ENCODE data around the gene GOLT1B. TPM values are rescaled to one million over a fixed set of nuclear protein-coding genes. Genes with fewer than 3 reads are reported as not detected.

GOLT1B gene
- total RNA-seq, 2 experiments from 2014 or later = 12.7 to 30.7 TPM

DNA sequence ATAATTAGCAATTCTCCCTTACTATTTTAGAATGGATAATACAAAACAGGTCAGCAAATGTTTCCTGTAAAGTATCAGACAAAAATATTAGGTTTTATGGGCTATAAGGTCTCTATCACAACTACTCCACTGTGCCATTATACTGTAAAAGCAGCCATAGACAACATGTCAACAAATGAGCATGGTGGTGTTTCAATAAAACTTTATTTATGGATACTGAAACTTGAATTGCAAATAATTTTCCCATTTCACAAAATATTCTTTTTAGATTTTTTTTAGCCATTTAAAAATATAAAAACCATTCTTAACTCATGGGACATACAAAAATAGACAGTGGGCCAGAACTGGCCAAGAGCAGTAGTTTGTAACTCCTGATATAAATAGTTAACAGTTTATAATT lies 15.6 kb upstream of the GOLT1B start:
- Histone ChIP-seq H4K20me1 (ENCODE audit: insufficient read depth, low read length) (no peaks in the 10 kb centered on the region), H3K27ac (ENCODE audit: low read depth, low read length, poor library complexity, severe bottlenecking) (no peak overlapping the region), H3K79me2 (ENCODE audit: insufficient read depth, low read depth, low read length) (no peaks in the 10 kb centered on the region), H3K36me3 (ENCODE audit: insufficient read depth, low read length) (peaks cover 84% of the 10 kb centered on the region), H3K9me3 (ENCODE audit: low read length) (no peaks in the 10 kb centered on the region), H3K4me3 (ENCODE audit: low read depth, low read length, poor library complexity, severe bottlenecking) (no peak overlapping the region), H2AFZ (ENCODE audit: low read length) (no peak overlapping the region), H3K9me2 (ENCODE audit: insufficient read depth, low read length) (no peaks in the 10 kb centered on the region), H3K4me1 (ENCODE audit: insufficient read depth, low read length, poor library complexity, severe bottlenecking) (no peaks in the 10 kb centered on the region), H3K4me2 (ENCODE audit: low read length) (no peak overlapping the region)
- BruUV-seq (replicated peaks) = no TSS peak
- intact Hi-C loops (cut with micrococcal nuclease; ENCODE audit: unreplicated experiment) = no loop called here
- ChIA-PET CTCF (ENCODE audit: unreplicated experiment) (no interaction called here), POLR2A (interaction anchor here (0.7 to 1.4 kb wide), 2 partner anchors 15 to 16 kb away, joined by 4 to 5 read pairs; partner anchors contain the start of genes GOLT1B and RECQL)
- DNase-seq (ENCODE audit: low spot score) = no peak
- no peak for TF ChIP-seq EZH2phosphoT487 (IDR thresholded peaks at IDR 0.05; ENCODE audit: borderline replicate concordance, low read depth, low read length)
- TF ChIP-seq, protein P1, sequence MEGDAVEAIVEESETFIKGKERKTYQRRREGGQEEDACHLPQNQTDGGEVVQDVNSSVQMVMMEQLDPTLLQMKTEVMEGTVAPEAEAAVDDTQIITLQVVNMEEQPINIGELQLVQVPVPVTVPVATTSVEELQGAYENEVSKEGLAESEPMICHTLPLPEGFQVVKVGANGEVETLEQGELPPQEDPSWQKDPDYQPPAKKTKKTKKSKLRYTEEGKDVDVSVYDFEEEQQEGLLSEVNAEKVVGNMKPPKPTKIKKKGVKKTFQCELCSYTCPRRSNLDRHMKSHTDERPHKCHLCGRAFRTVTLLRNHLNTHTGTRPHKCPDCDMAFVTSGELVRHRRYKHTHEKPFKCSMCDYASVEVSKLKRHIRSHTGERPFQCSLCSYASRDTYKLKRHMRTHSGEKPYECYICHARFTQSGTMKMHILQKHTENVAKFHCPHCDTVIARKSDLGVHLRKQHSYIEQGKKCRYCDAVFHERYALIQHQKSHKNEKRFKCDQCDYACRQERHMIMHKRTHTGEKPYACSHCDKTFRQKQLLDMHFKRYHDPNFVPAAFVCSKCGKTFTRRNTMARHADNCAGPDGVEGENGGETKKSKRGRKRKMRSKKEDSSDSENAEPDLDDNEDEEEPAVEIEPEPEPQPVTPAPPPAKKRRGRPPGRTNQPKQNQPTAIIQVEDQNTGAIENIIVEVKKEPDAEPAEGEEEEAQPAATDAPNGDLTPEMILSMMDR (conservative IDR thresholded peaks at IDR 0.05; ENCODE audit: low read length) = no peak

DNA sequence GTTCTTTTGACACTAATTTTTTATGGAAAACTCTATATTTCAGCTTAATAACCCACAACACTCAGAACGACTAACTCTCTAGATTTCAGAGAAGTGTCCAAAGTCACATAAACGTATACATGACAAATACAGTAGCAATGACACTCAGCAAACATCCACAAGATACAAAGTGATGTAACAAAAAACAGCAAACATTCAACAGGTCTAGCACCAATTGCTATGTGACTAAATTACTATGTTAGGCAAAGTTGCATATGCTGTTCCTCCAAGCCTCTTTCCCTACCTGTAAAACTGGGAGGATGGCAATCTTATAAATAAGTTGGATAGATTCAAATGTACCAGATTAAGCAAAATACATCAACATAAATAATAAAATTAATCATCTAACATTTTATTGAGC lies 1.8 kb upstream of the GOLT1B start:
- no TSS peak for BruUV-seq (replicated peaks)
- H4K20me1 ChIP-seq (ENCODE audit: insufficient read depth, low read length) = peaks cover 16% of the 10 kb centered on the region; the same call in 1 of the 2 replicates
- DNase-seq (ENCODE audit: low spot score) = no peak
- no peaks in the 10 kb centered on the region for H3K9me2 ChIP-seq (ENCODE audit: insufficient read depth, low read length)
- H3K4me1 ChIP-seq (ENCODE audit: insufficient read depth, low read length, poor library complexity, severe bottlenecking) = peaks cover 31% of the 10 kb centered on the region
- ChIA-PET CTCF (ENCODE audit: unreplicated experiment) (no interaction called here), POLR2A (interaction anchor here (0.7 to 1.4 kb wide), 6 partner anchors 8 to 152 kb away, joined by 3 to 4 read pairs (median 4); no protein-coding TSS in a partner anchor)
- H3K4me3 ChIP-seq (ENCODE audit: low read depth, low read length, poor library complexity, severe bottlenecking) = peak overlapping the region; percentile 99
- TF ChIP-seq EZH2phosphoT487 (IDR thresholded peaks at IDR 0.05; ENCODE audit: borderline replicate concordance, low read depth, low read length) = no peak
- TF ChIP-seq, protein P1 (conservative IDR thresholded peaks at IDR 0.05; ENCODE audit: low read length) = no peak
- peak overlapping the region; percentile 86 for H3K4me2 ChIP-seq (ENCODE audit: low read length)
- H2AFZ ChIP-seq (ENCODE audit: low read length) = no peak overlapping the region
- no peaks in the 10 kb centered on the region for H3K9me3 ChIP-seq (ENCODE audit: low read length)
- intact Hi-C loops (cut with micrococcal nuclease; ENCODE audit: unreplicated experiment) = loop anchor here (2.0 kb wide), 1 partner anchor 63 kb away; the partner anchor contains the start of gene PYROXD1
- H3K27ac ChIP-seq (ENCODE audit: low read depth, low read length, poor library complexity, severe bottlenecking) = no peak overlapping the region
- peaks cover 59% of the 10 kb centered on the region for H3K79me2 ChIP-seq (ENCODE audit: insufficient read depth, low read depth, low read length)
- H3K36me3 ChIP-seq (ENCODE audit: insufficient read depth, low read length) = peaks cover 43% of the 10 kb centered on the region

DNA sequence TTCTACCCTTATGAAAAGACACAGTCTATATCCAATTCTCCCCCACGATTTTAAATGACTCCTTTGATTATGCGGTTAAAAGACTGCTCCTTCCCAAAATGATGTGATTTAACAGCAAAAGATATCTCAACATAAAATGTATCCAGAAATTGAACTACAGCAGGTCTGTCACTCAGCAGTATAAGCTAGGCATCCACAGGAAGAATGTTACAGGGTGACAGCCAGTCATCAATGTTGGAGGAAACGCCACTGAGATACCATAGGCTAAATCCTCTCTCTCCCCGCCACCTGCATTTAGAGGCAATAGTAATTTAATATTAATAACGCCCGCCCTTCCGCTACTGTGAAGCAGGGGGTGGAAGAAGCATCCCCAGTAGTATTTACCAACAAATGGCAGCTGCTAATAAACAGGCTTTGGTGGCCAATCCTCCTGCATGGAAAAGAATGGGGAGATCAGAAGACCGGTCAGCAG lies 767 bp upstream of the GOLT1B start:
- H3K9me2 ChIP-seq (ENCODE audit: insufficient read depth, low read length) = no peaks in the 10 kb centered on the region
- H3K9me3 ChIP-seq (ENCODE audit: low read length) = no peaks in the 10 kb centered on the region
- peaks cover 35% of the 10 kb centered on the region for H3K36me3 ChIP-seq (ENCODE audit: insufficient read depth, low read length)
- ChIA-PET CTCF (ENCODE audit: unreplicated experiment) (no interaction called here), POLR2A (interaction anchor here (0.5 to 1.6 kb wide), 5 partner anchors 11 to 156 kb away, joined by 3 to 10 read pairs (median 4); partner anchors contain the start of gene LDHB)
- intact Hi-C loops (cut with micrococcal nuclease; ENCODE audit: unreplicated experiment) = loop anchor here (1.0 to 2.0 kb wide), 2 partner anchors 64 to 156 kb away; partner anchors contain the start of genes LDHB and PYROXD1
- TF ChIP-seq, protein P1 (conservative IDR thresholded peaks at IDR 0.05; ENCODE audit: low read length) = no peak
- TF ChIP-seq EZH2phosphoT487 (IDR thresholded peaks at IDR 0.05; ENCODE audit: borderline replicate concordance, low read depth, low read length) = no peak
- H3K4me2 ChIP-seq (ENCODE audit: low read length) = peak overlapping the region; percentile 86
- BruUV-seq (replicated peaks) = TSS peak; percentile 71
- H3K79me2 ChIP-seq (ENCODE audit: insufficient read depth, low read depth, low read length) = peaks cover 70% of the 10 kb centered on the region
- H3K4me1 ChIP-seq (ENCODE audit: insufficient read depth, low read length, poor library complexity, severe bottlenecking) = peaks cover 31% of the 10 kb centered on the region
- peak overlapping the region; percentile 82 for H3K27ac ChIP-seq (ENCODE audit: low read depth, low read length, poor library complexity, severe bottlenecking)
- H2AFZ ChIP-seq (ENCODE audit: low read length) = peak overlapping the region; percentile 95
- peak; percentile 55 for DNase-seq (ENCODE audit: low spot score)
- peaks cover 20% of the 10 kb centered on the region; the same call in 1 of the 2 replicates for H4K20me1 ChIP-seq (ENCODE audit: insufficient read depth, low read length)
- H3K4me3 ChIP-seq (ENCODE audit: low read depth, low read length, poor library complexity, severe bottlenecking) = peak overlapping the region; percentile 99
